Pancreas (tissue), 10 donors: Measurements from ENCODE around the gene BRPF3. TPM values are rescaled to one million over a fixed set of nuclear protein-coding genes. Genes with fewer than 3 reads are reported as not detected.

Experiments
- ATAC-seq, 4 donors: fragments of 200-7000 bp; cut with Tn5 transposase; one replicate each; pipeline versions ENCODE4 v1.8.0 to v1.9.1; 2020; ENCODE audit warnings: mild to moderate bottlenecking in 4 of 4, moderate library complexity in 4 of 4
- DNase-seq, 6 donors: peaks; one replicate each; pipeline ENCODE4 v3.0.0-alpha.2; 2020
- FAIRE-seq: peaks from 2 replicates; lab custom pipeline; 2012; peaks lifted over from hg19 to GRCh38; lab: Jason Lieb, UNC
- H3K27ac ChIP-seq, 4 donors: fragments of 200-600 bp; sonication (generic); 1 replicate in 3 of 4; 2 replicates in 1 of 4; pipeline versions ENCODE4 v1.5.0 to v1.8.0; 2020
- H3K27me3 ChIP-seq, 4 donors: fragments of 200-600 bp; one replicate each; pipeline ENCODE4 v1.8.0; 2021
- H3K36me3 ChIP-seq, 3 donors: fragments of 200-600 bp; sonication (generic) in 1 of 3; one replicate each; pipeline versions ENCODE4 v1.5.0 to v1.8.0; 2020 to 2021
- H3K4me1 ChIP-seq, 3 donors: fragments of 200-600 bp; one replicate each; pipeline ENCODE4 v1.8.0; 2021
- H3K4me3 ChIP-seq, 4 donors: fragments of 200-600 bp; sonication (generic) in 2 of 4; one replicate each; pipeline versions ENCODE4 v1.5.0 to v1.8.0; 2020 to 2021
- H3K9me3 ChIP-seq, 4 donors: fragments of 200-600 bp; one replicate each; pipeline ENCODE4 v1.8.0; 2021
- WGBS, 2 donors: extraction: QIAGEN DNeasy Blood & Tissue Kit; methylation state at CpG; one replicate each; pipeline ENCODE4 v1.1.7; 2013; 5-methylcytosine and 5-hydroxymethylcytosine counted together
- intact Hi-C, 3 donors: fragments of 100-400 bp; cut with DNase I; formaldehyde crosslinking; loops; one replicate each; pipeline versions ENCODE4 v1.11.1 to v1.14.2; 2022
- polyA plus RNA-seq, 2 donors: library from polyadenylated mRNA; stranded (reverse); fragments of 200-250 nt; gene quantifications; one replicate each; pipeline ENCODE4 v1.2.3, GENCODE V29; 2013
- total RNA-seq, 6 donors: library from RNA; stranded (reverse); fragmentation: NEBNext Ultra II Directional in 4 of 6; extraction: Animal tissue kit (Norgen Biotek cat#: 25700) in 4 of 6; gene quantifications; one replicate each; pipeline versions ENCODE4 v1.2.1 to v1.2.4, GENCODE V29; 2021 to 2023
- TF ChIP-seq, protein P1 (sequence below), 4 donors: fragments of 200-600 bp; sonication (generic) in 3 of 4; IDR thresholded peaks; one replicate each; pipeline versions ENCODE4 v1.5.0 to v1.8.0; 2021; ENCODE audit warnings: antibody characterized with exemption in 4 of 4
- donor health status: healthy with polysubstance abuse.
- donor health status: DM: no; HTN: no; CAD: no; lungs with moderate emphysema.
- donor health status: DM: no; HTN: no; CAD: no.
- donor health status: control.
- donor health status: control.
- donor health status: Bipolar disorder and iron deficiency.
- donor health status: DM: yes; HTN: yes; CAD: no.
- donor health status: DM: no; HTN: no; CAD: no.
- donor health status: DM: no; HTN: no; CAD: no.
- donor health status: DM: yes; HTN: yes; CAD: no.

The BRPF3 gene
- total and polyA plus RNA-seq, 8 donors, result 8.4 to 27.0 (median 20.5) TPM

DNA sequence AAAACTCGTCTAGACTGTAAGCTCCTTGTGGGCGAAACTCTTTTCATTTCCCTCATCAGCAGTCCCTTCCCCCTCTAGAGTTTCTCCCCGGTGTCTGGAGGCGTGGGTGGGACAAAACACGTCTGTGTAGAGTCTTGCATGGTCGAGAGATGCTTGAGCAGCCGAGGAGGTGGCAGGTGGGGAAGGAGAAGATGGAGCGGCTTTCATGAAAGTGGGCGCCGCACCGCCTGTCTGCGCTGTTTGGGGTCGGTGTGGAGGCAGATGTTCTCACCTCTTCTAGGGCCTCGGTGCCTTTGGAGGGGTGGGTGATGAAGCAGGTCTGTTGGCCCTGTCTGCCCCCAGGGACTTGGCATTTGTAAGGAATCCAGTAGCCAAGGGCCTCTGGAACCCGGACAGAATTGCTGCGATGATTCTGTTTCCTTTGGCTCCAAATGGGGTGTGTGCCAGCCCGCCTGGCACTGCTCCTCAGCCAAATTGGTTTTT, 1.2 kb downstream of the BRPF3 start:
- Histone ChIP-seq H3K27me3 (no peaks in the 10 kb centered on the region), H3K4me1 (peaks cover 5 to 7% (median 7%) of the 10 kb centered on the region in 3 donors), H3K4me3 (peak overlapping the region in 3 of 4 donors; percentile 57 to 65 (median 61)), H3K36me3 (peaks cover 0 to 18% (median 9%) of the 10 kb centered on the region in 3 donors), H3K9me3 (no peaks in the 10 kb centered on the region), H3K27ac (no peak overlapping the region)
- no peak for FAIRE-seq
- DNase-seq, result peak in 5 of 6 donors; percentile 10 to 31 (median 22)
- TF ChIP-seq, protein P1, sequence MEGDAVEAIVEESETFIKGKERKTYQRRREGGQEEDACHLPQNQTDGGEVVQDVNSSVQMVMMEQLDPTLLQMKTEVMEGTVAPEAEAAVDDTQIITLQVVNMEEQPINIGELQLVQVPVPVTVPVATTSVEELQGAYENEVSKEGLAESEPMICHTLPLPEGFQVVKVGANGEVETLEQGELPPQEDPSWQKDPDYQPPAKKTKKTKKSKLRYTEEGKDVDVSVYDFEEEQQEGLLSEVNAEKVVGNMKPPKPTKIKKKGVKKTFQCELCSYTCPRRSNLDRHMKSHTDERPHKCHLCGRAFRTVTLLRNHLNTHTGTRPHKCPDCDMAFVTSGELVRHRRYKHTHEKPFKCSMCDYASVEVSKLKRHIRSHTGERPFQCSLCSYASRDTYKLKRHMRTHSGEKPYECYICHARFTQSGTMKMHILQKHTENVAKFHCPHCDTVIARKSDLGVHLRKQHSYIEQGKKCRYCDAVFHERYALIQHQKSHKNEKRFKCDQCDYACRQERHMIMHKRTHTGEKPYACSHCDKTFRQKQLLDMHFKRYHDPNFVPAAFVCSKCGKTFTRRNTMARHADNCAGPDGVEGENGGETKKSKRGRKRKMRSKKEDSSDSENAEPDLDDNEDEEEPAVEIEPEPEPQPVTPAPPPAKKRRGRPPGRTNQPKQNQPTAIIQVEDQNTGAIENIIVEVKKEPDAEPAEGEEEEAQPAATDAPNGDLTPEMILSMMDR (IDR thresholded peaks at IDR 0.05), result no peak
- 47 to 55% methylated on average over 17 of the region's 17 CpGs for WGBS, 2 donors
- intact Hi-C loops, result loop anchor here in 1 of 3 donors (10.0 kb wide), 1 partner anchor 73 kb away; no protein-coding TSS in a partner anchor
- ATAC-seq, result no peak

DNA sequence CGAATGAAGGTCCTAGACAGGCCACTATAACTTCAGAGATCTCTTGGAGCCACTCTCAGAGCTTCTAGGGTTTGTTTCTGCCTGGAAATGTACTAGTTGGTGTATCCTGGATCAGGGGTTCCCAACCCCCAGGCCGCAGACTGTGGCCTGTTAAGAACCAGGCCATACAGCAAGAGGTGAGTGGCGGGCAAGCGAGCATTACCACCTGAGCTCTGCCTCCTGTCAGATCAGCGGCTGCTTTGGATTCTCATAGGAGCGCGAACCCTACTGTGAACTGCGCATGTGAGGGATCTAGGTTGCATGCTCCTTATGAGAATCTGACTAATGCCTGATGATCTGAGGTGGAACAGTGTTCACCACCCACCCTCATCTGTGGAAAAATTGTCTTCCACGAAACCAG, 2.4 kb downstream of the BRPF3 start:
- Histone ChIP-seq H3K27ac (no peak overlapping the region), H3K4me1 (peaks cover 5 to 7% (median 7%) of the 10 kb centered on the region in 3 donors), H3K9me3 (no peaks in the 10 kb centered on the region), H3K27me3 (no peaks in the 10 kb centered on the region), H3K36me3 (peaks cover 0 to 18% (median 9%) of the 10 kb centered on the region in 3 donors), H3K4me3 (no peak overlapping the region)
- DNase-seq, result peak in 1 of 6 donors; percentile 22
- TF ChIP-seq, protein P1 (IDR thresholded peaks at IDR 0.05), result no peak
- FAIRE-seq, result no peak
- 93 to 95% methylated on average over 9 of the region's 9 CpGs for WGBS, 2 donors
- no peak for ATAC-seq
- intact Hi-C loops, result loop anchor here in 1 of 3 donors (10.0 kb wide), 1 partner anchor 74 kb away; no protein-coding TSS in a partner anchor

- FAIRE-seq, result no peak
- no peak for ATAC-seq
- H3K27me3 ChIP-seq, result no peaks in the 10 kb centered on the region
- 94 to 96% methylated on average over 19 of the region's 19 CpGs for WGBS, 2 donors
- TF ChIP-seq, protein P1 (IDR thresholded peaks at IDR 0.05), result no peak
- H3K27ac ChIP-seq, result no peak overlapping the region
- DNase-seq, result no peak
- H3K36me3 ChIP-seq, result peaks cover 0 to 18% (median 9%) of the 10 kb centered on the region in 3 donors
- peaks cover 5 to 7% (median 7%) of the 10 kb centered on the region in 3 donors for H3K4me1 ChIP-seq
- no peaks in the 10 kb centered on the region for H3K9me3 ChIP-seq
- no peak overlapping the region for H3K4me3 ChIP-seq
- intact Hi-C loops, result no loop called here
These were observed 3.8 kb downstream of the BRPF3 start for GRCh38 chr6:36200154-36200891.

- Histone ChIP-seq H3K4me1 (peaks cover 5 to 7% (median 7%) of the 10 kb centered on the region in 3 donors), H3K36me3 (peaks cover 0 to 18% (median 9%) of the 10 kb centered on the region in 3 donors), H3K4me3 (no peak overlapping the region), H3K9me3 (no peaks in the 10 kb centered on the region), H3K27ac (no peak overlapping the region), H3K27me3 (no peaks in the 10 kb centered on the region)
- TF ChIP-seq, protein P1 (IDR thresholded peaks at IDR 0.05), result no peak
- ATAC-seq (no peak), FAIRE-seq (no peak), DNase-seq (no peak)
- intact Hi-C loops, result no loop called here
- WGBS, 2 donors, result 96 to 97% methylated on average over 15 of the region's 15 CpGs
These were observed 4.6 kb downstream of the BRPF3 start for GRCh38 chr6:36200998-36201596.
